Measurements from ENCODE around the gene STARD13.

DNA sequence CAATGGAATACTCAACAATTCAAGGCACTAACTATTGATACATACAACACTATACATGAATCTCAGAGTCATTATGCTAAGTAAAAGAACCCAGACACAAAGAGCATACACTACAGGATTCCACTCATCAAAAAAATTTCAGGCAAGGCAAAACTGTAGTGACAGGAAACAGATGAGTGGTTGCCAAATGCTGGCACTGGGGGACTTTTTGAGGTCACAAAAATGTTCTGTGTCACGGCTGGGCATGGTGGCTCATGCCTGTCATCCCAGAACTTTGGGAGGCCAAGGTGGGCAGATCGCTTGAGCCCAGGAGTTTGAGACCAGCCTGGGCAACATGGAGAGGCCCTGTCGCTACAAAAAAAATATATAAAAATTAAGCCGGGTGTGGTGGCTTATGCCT lies 139.9 kb downstream of the STARD13 start:
- TF ChIP-seq, protein P1, sequence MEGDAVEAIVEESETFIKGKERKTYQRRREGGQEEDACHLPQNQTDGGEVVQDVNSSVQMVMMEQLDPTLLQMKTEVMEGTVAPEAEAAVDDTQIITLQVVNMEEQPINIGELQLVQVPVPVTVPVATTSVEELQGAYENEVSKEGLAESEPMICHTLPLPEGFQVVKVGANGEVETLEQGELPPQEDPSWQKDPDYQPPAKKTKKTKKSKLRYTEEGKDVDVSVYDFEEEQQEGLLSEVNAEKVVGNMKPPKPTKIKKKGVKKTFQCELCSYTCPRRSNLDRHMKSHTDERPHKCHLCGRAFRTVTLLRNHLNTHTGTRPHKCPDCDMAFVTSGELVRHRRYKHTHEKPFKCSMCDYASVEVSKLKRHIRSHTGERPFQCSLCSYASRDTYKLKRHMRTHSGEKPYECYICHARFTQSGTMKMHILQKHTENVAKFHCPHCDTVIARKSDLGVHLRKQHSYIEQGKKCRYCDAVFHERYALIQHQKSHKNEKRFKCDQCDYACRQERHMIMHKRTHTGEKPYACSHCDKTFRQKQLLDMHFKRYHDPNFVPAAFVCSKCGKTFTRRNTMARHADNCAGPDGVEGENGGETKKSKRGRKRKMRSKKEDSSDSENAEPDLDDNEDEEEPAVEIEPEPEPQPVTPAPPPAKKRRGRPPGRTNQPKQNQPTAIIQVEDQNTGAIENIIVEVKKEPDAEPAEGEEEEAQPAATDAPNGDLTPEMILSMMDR (IDR thresholded peaks at IDR 0.05; ENCODE audit: insufficient read depth, low read length, poor library complexity, severe bottlenecking), result no peak
- no peak for TF ChIP-seq EZH2phosphoT487 (conservative IDR thresholded peaks at IDR 0.05; ENCODE audit: low read length)
